GM21528 (cell line): Measurements from ENCODE around the gene WASF3.

Experiments used
- ATAC-seq: cut with Tn5 transposase; IDR thresholded peaks from one replicate; pipeline ENCODE4 v1.9.1; 2021; ENCODE audit warnings: mild to moderate bottlenecking, moderate library complexity; ENCODE audit not compliant: unreplicated experiment, low FRiP score

WASF3 gene

GRCh38 chr13:26677156-26677555 lies 119.7 kb downstream of the WASF3 start:
- ATAC-seq: no peak

- no peak for ATAC-seq
Measured at GRCh38 chr13:26678330-26678729, 120.8 kb downstream of the WASF3 start.

GRCh38 chr13:26678796-26679195 lies 121.3 kb downstream of the WASF3 start:
- ATAC-seq: no peak

DNA sequence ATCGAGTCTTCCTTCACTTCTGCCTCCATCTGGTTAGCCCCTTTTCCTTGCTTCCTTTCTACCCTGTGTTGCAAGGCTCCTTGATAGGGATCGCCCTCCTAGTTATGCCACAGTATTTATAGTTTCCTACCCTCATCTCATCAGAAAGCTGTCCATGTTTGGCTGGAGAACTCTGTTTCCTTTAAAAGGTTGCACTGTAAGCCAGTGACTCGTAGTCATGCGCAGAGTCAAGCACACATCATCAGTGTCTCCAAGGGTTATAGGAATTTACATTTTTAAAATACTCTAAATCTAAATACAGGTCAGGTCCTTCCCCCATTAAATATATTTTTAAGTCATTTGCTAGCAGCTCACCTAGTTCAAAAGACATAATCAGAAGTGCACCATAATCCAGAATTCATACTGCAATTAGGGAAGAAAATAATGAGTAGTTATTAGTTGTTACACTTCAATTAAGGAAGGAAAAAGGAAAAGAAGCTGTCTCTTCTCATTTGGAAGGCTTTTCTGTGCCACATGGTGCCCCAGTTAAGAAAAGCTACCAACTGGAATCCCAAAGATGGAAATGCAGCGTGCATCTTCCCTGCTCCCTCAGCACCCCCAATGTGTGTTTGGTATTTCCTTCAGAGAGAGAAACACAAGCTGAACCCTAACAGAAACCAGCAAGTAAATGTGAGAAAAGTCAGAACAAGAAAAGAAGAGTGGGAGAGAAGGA lies 122.1 kb downstream of the WASF3 start:
- no peak for ATAC-seq

DNA sequence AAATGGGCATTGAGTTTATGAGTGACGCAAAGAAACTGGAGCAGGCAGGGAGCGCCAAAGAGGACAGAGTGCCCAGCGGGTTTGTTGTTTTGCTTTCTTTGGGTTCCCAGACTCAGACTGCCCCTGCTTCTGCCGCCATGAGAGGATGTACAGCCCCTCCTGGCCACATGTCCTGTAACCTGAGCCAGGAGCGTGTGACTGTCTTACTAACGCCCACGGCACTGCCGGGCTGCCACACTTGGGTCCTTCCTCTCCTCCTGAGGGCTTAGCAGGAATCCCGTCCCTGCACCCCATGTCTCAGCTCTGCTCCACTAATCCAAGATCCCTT lies 122.6 kb downstream of the WASF3 start:
- ATAC-seq: no peak

GRCh38 chr13:26680572-26680971 lies 123.1 kb downstream of the WASF3 start:
- ATAC-seq: no peak

- no peak for ATAC-seq
Measured at GRCh38 chr13:26681036-26681435, 123.6 kb downstream of the WASF3 start.

DNA sequence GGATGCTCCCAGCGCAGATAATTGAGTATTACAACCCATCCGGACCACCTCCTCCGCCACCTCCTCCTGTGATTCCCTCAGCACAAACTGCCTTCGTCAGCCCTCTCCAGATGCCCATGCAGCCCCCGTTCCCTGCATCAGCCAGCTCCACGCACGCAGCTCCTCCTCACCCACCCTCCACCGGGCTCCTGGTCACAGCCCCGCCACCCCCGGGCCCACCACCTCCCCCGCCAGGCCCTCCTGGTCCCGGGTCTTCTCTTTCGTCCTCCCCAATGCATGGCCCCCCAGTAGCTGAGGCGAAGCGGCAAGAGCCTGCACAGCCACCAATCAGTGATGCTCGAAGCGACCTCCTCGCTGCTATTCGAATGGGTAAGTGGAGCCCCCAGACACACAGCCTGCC lies 125.1 kb downstream of the WASF3 start:
- ATAC-seq: no peak

DNA sequence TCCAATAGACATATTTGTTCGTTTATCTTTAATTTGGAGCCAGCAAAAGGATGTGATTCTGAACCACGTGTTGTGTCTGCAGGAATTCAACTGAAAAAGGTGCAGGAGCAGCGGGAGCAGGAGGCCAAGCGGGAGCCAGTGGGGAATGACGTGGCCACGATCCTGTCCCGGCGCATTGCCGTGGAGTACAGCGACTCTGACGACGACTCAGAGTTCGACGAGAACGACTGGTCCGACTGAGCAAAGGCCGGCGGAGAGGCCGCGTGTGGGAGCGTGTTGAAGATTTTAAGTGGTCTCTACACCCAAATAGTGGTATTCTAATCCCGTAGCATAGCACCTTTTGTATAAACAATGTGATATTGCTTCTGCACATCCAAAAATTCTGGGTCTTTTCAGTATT lies 128.1 kb downstream of the WASF3 start:
- no peak for ATAC-seq

DNA sequence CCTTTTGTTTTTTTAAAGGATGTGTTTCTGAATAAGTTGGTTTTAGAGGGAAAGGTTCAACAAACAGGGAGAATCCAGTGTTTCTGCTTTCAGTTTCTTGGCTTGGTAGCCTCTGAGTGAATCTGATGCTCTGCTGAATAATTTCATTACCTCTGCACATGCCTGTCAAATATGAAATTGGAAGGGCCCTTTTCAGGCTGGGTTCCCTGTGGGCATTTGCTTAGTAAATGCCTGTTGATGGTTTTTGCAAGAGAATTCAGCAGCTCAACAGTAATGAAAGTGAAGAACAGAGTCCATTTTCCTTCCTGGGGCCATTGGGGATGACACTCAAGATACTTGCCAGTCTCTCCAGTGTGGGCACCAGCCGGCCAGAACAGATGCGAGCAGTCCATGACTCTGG lies 128.8 kb downstream of the WASF3 start:
- no peak for ATAC-seq

DNA sequence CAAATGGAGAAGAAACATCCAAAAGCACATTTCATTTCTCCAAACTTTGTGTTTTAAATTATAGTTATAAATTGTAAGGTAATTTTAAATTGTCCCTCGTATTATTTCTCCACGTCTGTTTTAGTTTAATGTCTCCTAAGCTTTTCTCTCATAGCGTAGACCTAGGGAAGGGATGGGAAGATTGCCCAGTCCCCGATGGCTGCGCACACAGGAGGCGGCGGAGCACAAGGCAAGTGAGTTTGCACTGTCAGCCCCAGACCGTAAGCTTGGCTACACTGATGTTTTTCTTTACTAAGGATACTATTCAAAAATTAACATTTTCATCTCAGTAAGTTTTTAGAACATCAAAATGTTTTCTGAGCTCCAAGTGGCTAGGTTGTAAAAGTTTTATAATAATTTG lies 130.8 kb downstream of the WASF3 start:
- ATAC-seq: no peak

- no peak for ATAC-seq
Measured at GRCh38 chr13:26688980-26689379, 131.5 kb downstream of the WASF3 start.

DNA sequence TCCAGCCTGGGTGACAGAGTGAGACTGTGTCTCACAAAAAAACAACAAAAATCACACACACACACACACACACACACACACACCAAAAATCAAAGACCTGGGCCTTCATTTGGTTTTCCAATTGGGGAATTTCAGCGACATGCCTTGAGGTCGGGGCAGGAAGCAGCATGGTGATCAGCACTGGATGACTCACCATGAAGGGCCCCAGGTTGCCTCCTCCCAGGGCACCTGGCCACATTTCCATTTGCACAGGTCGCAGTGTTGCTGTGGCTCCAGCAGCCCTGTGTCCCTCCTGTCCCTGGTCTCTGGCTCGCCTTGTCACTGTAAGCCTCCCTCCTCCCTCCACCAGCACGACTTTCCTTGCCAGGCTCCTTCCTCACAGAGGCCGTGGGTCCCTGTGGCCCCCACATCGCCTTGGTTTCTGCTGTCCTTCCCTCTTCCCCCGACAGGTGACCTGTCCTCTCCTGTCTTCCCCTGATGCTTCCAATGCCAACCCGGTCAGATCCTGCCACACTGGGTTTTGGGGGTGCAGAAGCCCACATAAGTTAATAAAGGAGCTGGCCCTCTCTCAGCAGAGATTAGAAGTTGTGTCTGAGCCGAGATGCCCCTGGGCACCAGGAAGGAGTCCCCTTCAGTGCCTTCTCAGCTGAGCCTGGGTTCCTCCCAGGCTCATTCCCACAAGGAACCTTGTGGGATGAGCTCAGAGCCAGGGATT lies 136.4 kb downstream of the WASF3 start:
- no peak for ATAC-seq

GRCh38 chr13:26694609-26695359 lies 137.3 kb downstream of the WASF3 start:
- no peak for ATAC-seq

- no peak for ATAC-seq
Measured at GRCh38 chr13:26695360-26695705, 137.8 kb downstream of the WASF3 start.

DNA sequence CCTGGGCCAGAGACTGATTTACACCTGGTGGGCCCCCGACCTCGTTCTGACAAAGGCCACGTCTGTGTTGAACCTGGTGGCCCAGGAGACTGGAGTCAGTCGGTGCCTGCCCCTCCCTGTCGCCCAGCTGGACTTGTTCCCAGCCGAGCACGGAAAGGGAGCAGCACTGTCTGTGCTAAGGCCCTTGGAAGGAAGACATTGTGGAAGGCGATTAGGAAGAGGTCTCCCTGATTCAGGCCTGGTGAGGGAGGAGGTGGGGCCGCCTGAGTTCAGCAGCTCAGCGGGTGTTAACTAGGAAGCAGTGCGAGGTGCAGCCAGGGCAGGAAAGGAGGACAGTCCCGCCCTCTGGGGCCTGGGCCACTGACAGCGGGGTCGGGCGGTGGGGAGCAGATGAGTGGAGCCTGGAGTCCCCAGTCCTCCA lies 138.4 kb downstream of the WASF3 start:
- no peak for ATAC-seq

GRCh38 chr13:26697069-26697955 lies 139.8 kb downstream of the WASF3 start:
- ATAC-seq: no peak

DNA sequence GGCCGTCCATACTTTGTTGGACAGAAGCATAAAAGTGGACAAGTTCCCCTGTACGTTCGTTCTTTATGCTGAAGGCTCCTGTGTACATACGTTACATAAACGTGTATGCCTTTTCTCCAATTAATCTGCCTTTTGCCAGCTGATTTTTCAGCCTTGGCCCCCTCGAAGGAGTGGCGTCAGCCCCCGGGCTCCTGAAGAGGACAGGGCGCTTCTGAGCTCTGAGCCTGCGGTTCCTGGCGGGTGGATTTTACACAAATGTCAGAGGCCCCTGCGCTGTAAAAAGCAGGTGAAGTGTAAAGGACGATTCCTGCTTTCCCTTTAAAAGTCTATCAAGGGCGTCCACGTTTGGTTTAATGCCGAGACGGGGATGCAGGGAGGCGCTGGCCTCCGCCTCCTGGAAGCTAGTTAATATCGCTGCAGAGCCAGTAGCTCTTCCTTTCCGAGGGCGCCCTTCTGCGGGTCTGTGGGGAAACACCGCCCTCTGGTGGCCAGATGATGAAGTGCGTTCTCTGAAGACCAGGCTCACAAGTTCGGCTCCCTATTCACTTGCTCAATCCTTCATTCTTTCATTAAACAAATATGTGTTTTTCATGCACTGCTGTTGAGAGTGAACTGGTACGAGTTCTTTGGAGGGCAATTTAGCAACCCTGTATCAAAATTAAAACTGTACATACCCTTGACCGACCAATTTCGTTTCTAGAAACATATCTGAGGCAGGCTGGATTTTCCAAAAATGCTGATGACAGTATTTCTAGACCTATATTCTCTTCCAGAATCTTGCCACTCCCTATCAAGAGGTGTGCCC lies 141.1 kb downstream of the WASF3 start:
- ATAC-seq: no peak

GRCh38 chr13:26699197-26699490 lies 141.7 kb downstream of the WASF3 start:
- ATAC-seq: no peak

- no peak for ATAC-seq
Measured at GRCh38 chr13:26705536-26705935, 148.1 kb downstream of the WASF3 start.
